ENCODE data around the gene ZBTB11.
"Not testable (repeated sequence)": the region's sequence is repeated elsewhere in the genome, so short reads cannot be mapped to it uniquely, and the experiment has no call there.

The ZBTB11 gene, protein sequence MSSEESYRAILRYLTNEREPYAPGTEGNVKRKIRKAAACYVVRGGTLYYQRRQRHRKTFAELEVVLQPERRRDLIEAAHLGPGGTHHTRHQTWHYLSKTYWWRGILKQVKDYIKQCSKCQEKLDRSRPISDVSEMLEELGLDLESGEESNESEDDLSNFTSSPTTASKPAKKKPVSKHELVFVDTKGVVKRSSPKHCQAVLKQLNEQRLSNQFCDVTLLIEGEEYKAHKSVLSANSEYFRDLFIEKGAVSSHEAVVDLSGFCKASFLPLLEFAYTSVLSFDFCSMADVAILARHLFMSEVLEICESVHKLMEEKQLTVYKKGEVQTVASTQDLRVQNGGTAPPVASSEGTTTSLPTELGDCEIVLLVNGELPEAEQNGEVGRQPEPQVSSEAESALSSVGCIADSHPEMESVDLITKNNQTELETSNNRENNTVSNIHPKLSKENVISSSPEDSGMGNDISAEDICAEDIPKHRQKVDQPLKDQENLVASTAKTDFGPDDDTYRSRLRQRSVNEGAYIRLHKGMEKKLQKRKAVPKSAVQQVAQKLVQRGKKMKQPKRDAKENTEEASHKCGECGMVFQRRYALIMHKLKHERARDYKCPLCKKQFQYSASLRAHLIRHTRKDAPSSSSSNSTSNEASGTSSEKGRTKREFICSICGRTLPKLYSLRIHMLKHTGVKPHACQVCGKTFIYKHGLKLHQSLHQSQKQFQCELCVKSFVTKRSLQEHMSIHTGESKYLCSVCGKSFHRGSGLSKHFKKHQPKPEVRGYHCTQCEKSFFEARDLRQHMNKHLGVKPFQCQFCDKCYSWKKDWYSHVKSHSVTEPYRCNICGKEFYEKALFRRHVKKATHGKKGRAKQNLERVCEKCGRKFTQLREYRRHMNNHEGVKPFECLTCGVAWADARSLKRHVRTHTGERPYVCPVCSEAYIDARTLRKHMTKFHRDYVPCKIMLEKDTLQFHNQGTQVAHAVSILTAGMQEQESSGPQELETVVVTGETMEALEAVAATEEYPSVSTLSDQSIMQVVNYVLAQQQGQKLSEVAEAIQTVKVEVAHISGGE

DNA sequence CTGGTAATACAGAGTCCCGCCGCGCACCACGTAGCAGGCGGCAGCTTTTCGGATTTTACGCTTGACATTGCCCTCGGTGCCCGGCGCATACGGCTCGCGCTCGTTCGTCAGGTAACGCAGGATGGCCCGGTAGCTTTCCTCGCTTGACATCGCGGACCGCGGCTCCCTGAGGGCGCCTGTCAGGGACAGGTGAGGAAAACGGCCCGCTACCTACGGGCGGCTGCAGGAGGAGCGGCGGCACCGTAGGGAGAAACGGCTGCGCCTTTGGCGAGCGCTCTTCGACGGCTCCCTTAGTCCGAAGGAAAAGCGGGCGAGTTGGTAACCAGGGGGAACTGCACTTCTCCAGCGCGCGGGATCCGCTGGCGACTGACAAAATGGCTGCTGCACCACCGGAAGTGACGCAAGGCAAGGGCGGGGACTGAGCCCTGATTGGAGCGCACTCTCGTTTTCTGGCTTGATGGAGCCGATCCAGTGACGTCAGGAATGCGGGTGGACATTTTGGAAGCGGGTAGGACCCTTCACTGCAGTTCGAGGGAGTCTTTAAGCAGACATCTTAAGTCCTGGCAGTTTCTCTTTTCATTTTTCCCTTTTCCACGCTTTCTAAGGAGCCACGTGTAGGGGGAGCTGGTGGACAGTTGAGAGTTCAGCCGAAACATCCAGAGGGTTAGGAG, at the start of gene ZBTB11:
TSS of gene ZBTB11 (minus strand) at position 368 of the 671 bp plus-strand sequence. CDS start at position 150, 218 bp downstream.
- no peak for DNase-seq

- DNase-seq: no peak
Observed at GRCh38 chr3:101725890-101726275, 49.0 kb upstream of the ZBTB11 start.

GRCh38 chr3:101725194-101725889, 48.4 kb upstream of the ZBTB11 start:
- DNase-seq: no peak

DNA sequence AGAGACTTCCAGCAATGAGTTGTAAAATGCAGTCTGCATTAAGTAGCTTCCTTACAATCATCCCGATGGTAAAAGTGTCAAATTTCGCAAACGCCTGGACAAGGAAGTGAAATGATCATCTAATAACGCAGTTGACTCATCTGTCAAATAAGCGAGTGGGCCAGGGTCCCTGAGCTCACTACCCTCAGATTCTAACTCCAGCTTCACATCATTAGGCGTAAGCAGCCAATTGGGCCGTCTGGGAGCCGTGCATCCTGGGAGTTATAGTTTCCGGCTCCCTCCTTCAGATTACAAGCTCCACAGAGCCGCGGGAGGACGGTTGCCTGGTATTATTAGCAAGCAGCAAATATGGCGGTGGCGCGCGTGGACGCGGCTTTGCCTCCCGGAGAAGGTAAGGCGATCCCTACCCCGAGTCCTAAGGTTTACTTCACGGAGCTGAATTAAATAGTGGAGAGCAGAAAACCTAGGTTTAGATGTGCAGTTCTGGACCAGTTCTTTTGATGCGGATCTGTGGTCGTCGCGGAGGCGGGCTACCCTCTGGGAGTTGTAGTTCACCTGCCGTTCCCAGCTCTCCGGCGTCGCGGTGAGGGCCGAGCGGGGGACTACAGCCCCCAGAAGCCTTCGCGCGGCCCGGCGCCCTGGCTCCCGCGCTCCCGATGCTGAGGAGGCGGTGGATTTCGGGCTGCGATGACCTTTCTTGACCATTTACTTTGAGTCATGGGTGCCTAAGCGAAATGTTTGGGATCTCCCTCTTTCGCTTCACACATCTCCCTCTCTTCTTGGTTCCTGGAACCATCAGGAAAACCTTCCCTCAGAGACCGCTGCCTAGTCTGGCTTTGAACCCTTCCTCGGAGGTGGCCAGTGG, 47.6 kb upstream of the ZBTB11 start, which contains the start of gene CEP97:
TSS of gene CEP97 (plus strand) at position 286 of the 865 bp plus-strand sequence. CDS start at position 349, 63 bp downstream.
- peak; percentile 82 for DNase-seq

GRCh38 chr3:101722394-101723173, 45.7 kb upstream of the ZBTB11 start:
- DNase-seq: peak; percentile 60

DNA sequence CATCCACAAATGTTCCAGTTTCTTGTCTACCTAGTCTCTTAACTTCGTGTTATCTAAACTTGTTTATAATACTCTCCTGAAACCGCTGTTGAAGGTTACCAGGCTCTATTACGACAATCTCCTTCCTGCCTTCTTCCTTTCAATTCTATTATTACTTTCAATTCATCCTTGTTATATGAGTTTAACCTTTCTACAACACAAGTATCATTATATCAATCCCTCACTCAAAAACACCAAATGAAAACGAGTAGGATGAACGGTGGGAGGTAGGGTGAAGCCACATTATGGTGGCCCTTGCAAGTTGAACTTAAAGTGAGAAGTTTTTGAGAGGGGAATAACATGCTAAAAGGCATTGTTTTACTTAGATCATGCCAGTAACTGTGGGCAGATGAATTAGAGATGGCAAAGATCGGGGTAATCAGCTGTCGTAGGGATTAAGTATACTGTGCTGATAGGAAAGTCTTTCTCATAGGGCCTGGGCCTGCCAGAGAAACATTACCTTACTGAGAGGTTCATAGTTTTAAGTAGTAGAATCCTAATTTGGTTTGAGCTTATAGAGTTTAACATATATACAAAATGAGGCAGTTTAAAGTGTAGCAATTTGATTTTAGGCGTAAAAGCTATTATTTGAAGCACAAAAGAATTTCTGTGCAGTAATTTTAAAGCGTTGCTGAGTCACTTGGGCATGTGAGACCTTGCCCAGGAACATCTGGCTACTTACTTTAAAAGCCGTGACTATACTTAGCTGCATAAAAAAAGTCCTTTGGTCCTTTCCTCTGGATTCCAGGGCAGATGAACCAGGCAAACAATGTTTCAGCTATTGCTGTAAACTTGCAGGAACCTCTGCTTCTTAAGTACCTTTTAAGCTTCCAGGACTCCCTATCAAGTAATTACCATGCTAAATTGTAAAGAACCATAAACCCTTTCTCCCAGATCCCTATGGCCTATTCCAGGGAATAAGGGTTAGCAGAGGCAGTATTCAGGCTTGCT, 44.2 kb upstream of the ZBTB11 start:
- no peak for DNase-seq

- no peak for DNase-seq
Observed at GRCh38 chr3:101719604-101720185, 42.8 kb upstream of the ZBTB11 start.

- no peak for DNase-seq
Observed at GRCh38 chr3:101718455-101718854, 41.5 kb upstream of the ZBTB11 start.

DNA sequence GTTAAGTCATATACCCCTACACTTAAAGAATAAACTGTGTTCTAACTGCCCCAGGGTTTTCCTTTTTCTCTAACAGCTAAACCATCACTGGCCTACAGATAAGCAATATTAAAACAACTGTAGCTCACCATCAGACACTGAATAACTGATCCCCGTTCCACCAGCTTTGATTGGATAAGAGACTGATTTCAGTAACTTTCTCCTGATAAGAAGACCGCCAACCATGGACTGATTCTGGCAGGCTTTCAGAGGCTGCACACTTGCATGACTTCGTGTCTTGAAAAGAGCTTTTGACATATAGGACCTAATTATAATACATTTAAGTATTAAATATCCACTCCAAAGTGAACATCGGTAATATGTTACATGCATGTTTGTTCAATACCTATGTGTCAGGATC, 32.2 kb upstream of the ZBTB11 start:
- no peak for DNase-seq

DNA sequence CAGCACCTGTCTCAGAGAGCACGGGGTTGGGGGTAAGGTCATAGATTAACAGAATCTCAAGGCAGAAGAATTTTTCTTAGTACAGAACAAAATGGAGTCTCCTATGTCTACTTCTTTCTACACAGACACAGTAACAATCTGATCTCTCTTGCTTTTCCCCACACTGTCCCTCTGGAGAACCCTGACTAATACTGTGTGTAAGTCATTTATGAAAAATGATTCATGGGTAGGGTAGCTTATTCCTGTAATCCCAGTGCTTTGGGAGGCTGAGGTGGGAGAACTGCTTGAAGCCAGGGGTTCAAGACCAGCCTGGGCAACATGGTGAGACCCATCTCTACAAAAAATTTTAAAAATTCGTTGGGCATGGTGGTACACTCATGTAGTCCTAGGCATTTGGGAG, 27.7 kb upstream of the ZBTB11 start:
- not testable (repeated sequence) for DNase-seq

DNA sequence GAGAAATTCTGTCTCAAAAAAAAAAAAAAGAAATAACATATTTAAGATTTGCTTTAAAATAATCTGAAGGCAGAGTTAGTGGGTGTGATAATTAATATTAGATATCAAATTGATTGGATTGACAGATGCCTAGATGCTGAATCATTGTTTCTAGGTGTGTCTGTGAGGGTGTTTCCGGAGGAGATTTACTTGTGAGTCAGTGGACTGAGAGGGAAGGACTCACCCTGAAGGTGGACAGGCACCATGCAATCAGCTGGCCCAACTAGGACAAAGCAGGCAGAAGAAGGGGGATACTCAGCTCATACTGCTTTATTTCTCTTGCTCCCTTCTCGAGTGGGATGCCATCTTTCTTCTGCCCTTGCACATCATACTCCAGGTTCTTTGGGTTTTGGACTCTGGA, 26.2 kb upstream of the ZBTB11 start:
- DNase-seq: no peak

DNA sequence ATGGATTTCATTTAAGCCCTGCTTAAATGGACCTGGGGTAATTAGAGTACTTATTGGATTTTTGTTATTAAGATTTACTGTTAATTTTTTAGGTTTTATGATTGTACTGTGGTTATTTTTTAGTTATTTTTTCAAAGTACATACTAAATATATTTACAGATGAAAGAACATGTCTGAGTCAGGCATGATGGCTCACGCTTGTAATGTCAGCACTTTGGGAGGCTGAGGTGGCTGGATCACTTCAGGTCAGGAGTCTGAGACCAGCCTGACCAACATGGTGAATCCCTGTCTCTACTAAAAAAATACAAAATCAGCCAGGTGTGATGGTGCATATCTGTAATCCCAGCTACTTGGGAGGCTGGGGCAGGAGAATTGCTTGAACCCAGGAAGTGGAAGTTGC, 25.8 kb upstream of the ZBTB11 start:
- no peak for DNase-seq

- no peak for DNase-seq
Observed at GRCh38 chr3:101701696-101702634, 25.0 kb upstream of the ZBTB11 start.

DNA sequence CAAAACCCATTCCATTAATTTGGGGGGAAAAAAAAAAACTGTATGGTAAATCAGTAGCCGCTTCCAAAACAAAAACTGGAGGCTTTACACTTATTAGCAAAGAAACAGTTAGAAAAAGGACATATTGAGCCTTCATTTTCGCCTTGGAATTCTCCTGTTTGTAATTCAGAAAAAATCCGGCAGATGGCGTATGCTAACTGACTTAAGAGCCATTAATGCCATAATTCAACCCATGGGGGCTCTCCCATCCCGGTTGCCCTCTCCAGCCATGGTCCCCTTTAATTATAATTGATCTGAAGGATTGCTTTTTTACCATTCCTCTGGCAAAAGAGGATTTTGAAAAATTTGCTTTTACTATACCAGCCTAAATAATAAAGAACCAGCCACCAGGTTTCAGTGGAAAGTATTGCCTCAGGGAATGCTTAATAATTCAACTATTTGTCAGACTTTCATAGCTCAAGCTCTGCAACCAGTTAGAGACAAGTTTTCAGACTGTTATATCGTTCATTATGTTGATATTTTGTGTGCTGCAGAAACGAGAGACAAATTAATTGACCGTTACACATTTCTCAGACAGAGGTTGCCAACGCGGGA, 18.9 kb upstream of the ZBTB11 start:
- DNase-seq: no peak

DNA sequence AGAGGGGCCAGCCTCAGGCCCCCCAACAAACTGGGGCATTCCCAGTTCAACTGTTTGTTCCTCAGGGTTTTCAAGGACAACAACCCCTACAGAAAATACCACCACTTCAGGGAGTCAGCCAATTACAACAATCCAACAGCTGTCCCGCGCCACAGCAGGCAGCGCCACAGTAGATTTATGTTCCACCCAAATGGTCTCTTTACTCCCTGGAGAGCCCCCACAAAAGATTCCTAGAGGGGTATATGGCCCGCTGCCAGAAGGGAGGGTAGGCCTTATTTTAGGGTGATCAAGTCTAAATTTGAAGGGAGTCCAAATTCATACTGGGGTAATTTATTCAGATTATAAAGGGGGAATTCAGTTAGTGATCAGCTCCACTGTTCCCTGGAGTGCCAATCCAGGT, 17.9 kb upstream of the ZBTB11 start:
- DNase-seq: not testable (repeated sequence)

GRCh38 chr3:101693540-101693939, 16.6 kb upstream of the ZBTB11 start:
- DNase-seq: not testable (repeated sequence)

All from SIG-M5 (cell line).